H1 (cell line): ENCODE data around the gene SLC30A7. TPM values are rescaled to one million over a fixed set of nuclear protein-coding genes. Genes with fewer than 3 reads are reported as not detected.

Source experiments
- CTCF ChIA-PET: fragments of 300-600 bp; sonication (Branson Sonifier 250); formaldehyde crosslinking; loops from one replicate; lab custom pipeline; 2021; ENCODE audit not compliant: partially characterized antibody; lab: Charles Lee
- POLR2A ChIA-PET: fragments of 300-600 bp; sonication (Branson Sonifier 250); formaldehyde crosslinking; loops from one replicate; lab custom pipeline; 2021; ENCODE audit warnings: inconsistent platforms; ENCODE audit not compliant: partially characterized antibody; lab: Charles Lee
- DNase-seq, 2 experiments: peaks; one replicate each; pipeline versions ENCODE4 v3.0.0 to v3.0.0-alpha.2; 2010 to 2022; ENCODE audit warnings: low spot score in 2 of 2, low read depth in 1 of 2, mixed read lengths in 1 of 2
- FAIRE-seq: peaks from 2 replicates; lab custom pipeline; 2011; peaks lifted over from hg19 to GRCh38; lab: Jason Lieb, UNC
- H2AFZ ChIP-seq: 2 replicates; pipeline ENCODE4 v1.8.1; 2012; ENCODE audit warnings: low read length, inconsistent platforms
- H2AK5ac ChIP-seq: 2 replicates; pipeline ENCODE4 v1.6.1; 2013; ENCODE audit warnings: low read depth, low read length
- H2BK120ac ChIP-seq: replicated peaks from 2 replicates; pipeline ENCODE3; 2013; ENCODE audit warnings: low read depth, low read length, inconsistent platforms
- H2BK12ac ChIP-seq: 2 replicates; pipeline ENCODE4 v1.6.1; 2013; ENCODE audit warnings: low read depth, low read length
- H2BK15ac ChIP-seq: 2 replicates; pipeline ENCODE4 v1.6.1; 2013; ENCODE audit warnings: low read length
- H2BK20ac ChIP-seq: 2 replicates; pipeline ENCODE4 v1.6.1; 2013; ENCODE audit warnings: low read length
- H2BK5ac ChIP-seq: 2 replicates; pipeline ENCODE4 v1.6.1; 2013; ENCODE audit warnings: low read depth, low read length
- H3K14ac ChIP-seq: 2 replicates; pipeline ENCODE4 v1.6.1; 2013; ENCODE audit warnings: inconsistent platforms; ENCODE audit not compliant: insufficient read length
- H3K18ac ChIP-seq: 2 replicates; pipeline ENCODE4 v1.6.1; 2013; ENCODE audit warnings: low read length; ENCODE audit errors: extremely low read depth
- H3K23ac ChIP-seq: 2 replicates; pipeline ENCODE4 v1.6.1; 2013; ENCODE audit warnings: inconsistent platforms; ENCODE audit not compliant: insufficient read length
- H3K23me2 ChIP-seq: 2 replicates; pipeline ENCODE4 v1.6.1; 2013; ENCODE audit warnings: low read depth, low read length
- H3K27ac ChIP-seq: 2 replicates; pipeline ENCODE4 v1.6.1; 2011; ENCODE audit warnings: low read depth, low read length, inconsistent platforms
- H3K27me3 ChIP-seq, 4 experiments: replicated peaks in 1 of 4; 1 replicate in 1 of 4; 2 replicates in 3 of 4; pipeline versions ENCODE4 v1.6.1 to v1.8.1; 2011 to 2013; ENCODE audit warnings: low read length in 3 of 4, mild to moderate bottlenecking in 3 of 4, inconsistent platforms in 2 of 4, mixed read lengths in 2 of 4, moderate library complexity in 1 of 4; ENCODE audit not compliant: control insufficient read depth in 3 of 4, insufficient read depth in 3 of 4; ENCODE audit errors: extremely low read depth in 1 of 4
- H3K36me3 ChIP-seq, 4 experiments: 2 replicates each; pipeline versions ENCODE4 v1.6.1 to v1.8.1; 2011 to 2013; ENCODE audit warnings: mild to moderate bottlenecking in 4 of 4, low read length in 3 of 4, moderate library complexity in 2 of 4, control low read depth in 1 of 4, inconsistent platforms in 1 of 4; ENCODE audit not compliant: insufficient read depth in 4 of 4, control insufficient read depth in 2 of 4
- H3K4ac ChIP-seq: replicated peaks from 2 replicates; pipeline ENCODE3; 2013; ENCODE audit warnings: low read length, low read depth, mixed read lengths, inconsistent platforms; ENCODE audit not compliant: insufficient read length
- H3K4me1 ChIP-seq, 4 experiments: replicated peaks in 1 of 4; 1 replicate in 1 of 4; 2 replicates in 3 of 4; pipeline versions ENCODE4 v1.6.1 to v1.8.1; 2011 to 2013; ENCODE audit warnings: low read length in 3 of 4, inconsistent platforms in 2 of 4, mixed read lengths in 1 of 4; ENCODE audit not compliant: insufficient read depth in 4 of 4, control insufficient read depth in 3 of 4
- H3K4me2 ChIP-seq, 2 experiments: 2 replicates each; pipeline versions ENCODE4 v1.6.1 to v1.8.1; 2011 to 2013; ENCODE audit warnings: low read depth in 2 of 2, low read length in 2 of 2, control low read depth in 1 of 2, inconsistent platforms in 1 of 2, mild to moderate bottlenecking in 1 of 2; ENCODE audit not compliant: insufficient read depth in 1 of 2
- H3K4me3 ChIP-seq, 4 experiments: fragments of 200-600, 300-600 bp in 1 of 4; sonication (generic), shearing (Covaris generic), sonication (Bioruptor Twin) in 1 of 4; 2 replicates each; pipeline versions ENCODE4 v1.5.1 to v1.8.1; 2011 to 2016; ENCODE audit warnings: low read length in 4 of 4, low read depth in 3 of 4, control low read depth in 2 of 4, inconsistent platforms in 2 of 4, mild to moderate bottlenecking in 2 of 4, mixed read lengths in 1 of 4, moderate library complexity in 1 of 4; ENCODE audit not compliant: insufficient read depth in 2 of 4; ENCODE audit errors: extremely low read depth in 1 of 4
- H3K56ac ChIP-seq: replicated peaks from 2 replicates; pipeline ENCODE3; 2013; ENCODE audit warnings: low read depth, mild to moderate bottlenecking, mixed read lengths, low read length, inconsistent platforms; ENCODE audit not compliant: insufficient read length
- H3K79me1 ChIP-seq: 2 replicates; pipeline ENCODE4 v1.6.1; 2013; ENCODE audit warnings: low read depth, low read length, control low read depth
- H3K79me2 ChIP-seq, 2 experiments: 2 replicates each; pipeline versions ENCODE4 v1.6.1 to v1.8.1; 2012 to 2013; ENCODE audit warnings: low read length in 2 of 2, mild to moderate bottlenecking in 2 of 2, inconsistent platforms in 1 of 2; ENCODE audit not compliant: insufficient read depth in 2 of 2, control insufficient read depth in 1 of 2
- H3K9ac ChIP-seq, 4 experiments: replicated peaks in 1 of 4; 1 replicate in 1 of 4; 2 replicates in 3 of 4; pipeline versions ENCODE4 v1.6.1 to v1.8.1; 2011 to 2013; ENCODE audit warnings: low read depth in 3 of 4, low read length in 3 of 4, control low read depth in 2 of 4, mild to moderate bottlenecking in 2 of 4, moderate library complexity in 2 of 4, inconsistent platforms in 1 of 4; ENCODE audit errors: extremely low read depth in 1 of 4
- H3K9me3 ChIP-seq, 2 experiments: 2 replicates each; pipeline versions ENCODE4 v1.6.1 to v1.8.1; 2012 to 2013; ENCODE audit warnings: mild to moderate bottlenecking in 2 of 2, moderate library complexity in 2 of 2, control low read depth in 1 of 2, inconsistent platforms in 1 of 2, low read depth in 1 of 2, low read length in 1 of 2, mixed read lengths in 1 of 2; ENCODE audit not compliant: insufficient read depth in 2 of 2
- H4K20me1 ChIP-seq, 2 experiments: replicated peaks in 1 of 2; 2 replicates each; pipeline versions ENCODE3 to v1.8.1; 2011 to 2013; ENCODE audit warnings: inconsistent platforms in 2 of 2, low read length in 2 of 2, mild to moderate bottlenecking in 1 of 2; ENCODE audit not compliant: insufficient read depth in 2 of 2, control insufficient read depth in 1 of 2
- H4K5ac ChIP-seq: 2 replicates; pipeline ENCODE4 v1.6.1; 2013; ENCODE audit warnings: low read length, low read depth, mixed read lengths, inconsistent platforms; ENCODE audit not compliant: insufficient read length
- H4K8ac ChIP-seq: 2 replicates; pipeline ENCODE4 v1.8.0; 2013; ENCODE audit warnings: mild to moderate bottlenecking, moderate library complexity, low read length, inconsistent platforms; ENCODE audit not compliant: insufficient read depth; ENCODE audit errors: extremely low read depth
- H4K91ac ChIP-seq: replicated peaks from 2 replicates; pipeline ENCODE3; 2013; ENCODE audit warnings: low read length, mixed read lengths, inconsistent platforms; ENCODE audit not compliant: insufficient read length
- ASH2L ChIP-seq: fragments of 200-600, 300-600 bp; sonication (generic); IDR thresholded peaks from one replicate; pipeline ENCODE4 v1.7.1; 2017; ENCODE audit warnings: low read length
- BRCA1 ChIP-seq: IDR thresholded peaks from 2 replicates; pipeline ENCODE4 v1.6.1; 2012; ENCODE audit warnings: low read depth, low read length, improper control_type of control experiment
- CBX8 ChIP-seq: fragments of 300-800, 300-1000 bp; sonication (generic); IDR thresholded peaks from 2 replicates; pipeline ENCODE4 v1.7.1; 2016; ENCODE audit warnings: low read depth, low read length, borderline replicate concordance
- CHD2 ChIP-seq: IDR thresholded peaks from 2 replicates; pipeline ENCODE4 v1.6.1; 2012; ENCODE audit warnings: low read length, improper control_type of control experiment
- POLR2AphosphoS5 ChIP-seq: IDR thresholded peaks from 2 replicates; pipeline ENCODE4 v1.6.1; 2011; ENCODE audit warnings: low read depth, low read length
- RBBP5 ChIP-seq: IDR thresholded peaks from 2 replicates; pipeline ENCODE4 v1.7.1; 2012; ENCODE audit warnings: low read depth, mild to moderate bottlenecking, inconsistent platforms, low read length, moderate library complexity, borderline replicate concordance
- SAP30 ChIP-seq: fragments of 300-600 bp; sonication (generic); IDR thresholded peaks from 2 replicates; pipeline ENCODE4 v1.7.1; 2012; ENCODE audit warnings: low read length, moderate library complexity, mild to moderate bottlenecking, inconsistent platforms; ENCODE audit not compliant: insufficient read depth, insufficient replicate concordance
- SIN3A ChIP-seq, 2 experiments: IDR thresholded peaks in 1 of 2; conservative IDR thresholded peaks in 1 of 2; 2 replicates each; pipeline ENCODE4 v1.6.1; 2011 to 2012; ENCODE audit warnings: low read length in 2 of 2, improper control_type of control experiment in 1 of 2, low read depth in 1 of 2, mild to moderate bottlenecking in 1 of 2
- TAF1 ChIP-seq: IDR thresholded peaks from 2 replicates; pipeline ENCODE4 v1.6.1; 2011; ENCODE audit warnings: mild to moderate bottlenecking, low read depth, low read length
- TBP ChIP-seq: IDR thresholded peaks from 2 replicates; pipeline ENCODE4 v1.6.1; 2011; ENCODE audit warnings: low read depth, low read length, improper control_type of control experiment
- YY1 ChIP-seq: IDR thresholded peaks from 2 replicates; pipeline ENCODE4 v1.6.1; 2011; ENCODE audit warnings: low read depth, mild to moderate bottlenecking, low read length
- WGBS, 2 experiments: shearing (Covaris generic) in 1 of 2; methylation state at CpG; one replicate each; pipeline versions ENCODE4 v1.1.6 to v1.1.7; 2013 to 2015; ENCODE audit warnings: low lambda C conversion rate in 2 of 2, mixed read lengths in 2 of 2, inconsistent platforms in 1 of 2, low coverage in 1 of 2, missing lambda C conversion rate in 1 of 2; ENCODE audit not compliant: insufficient replicate concordance in 2 of 2, insufficient coverage in 1 of 2, insufficient read length in 1 of 2; ENCODE audit errors: extremely low coverage in 1 of 2, missing lambda C conversion rate in 1 of 2; 5-methylcytosine and 5-hydroxymethylcytosine counted together
- polyA plus RNA-seq, 7 experiments: library from polyadenylated mRNA; depleted of rRNA in 3 of 7; stranded (reverse) in 5 of 7; unstranded in 2 of 7; fragments of >200 nt in 5 of 7; fragments of 200-250 nt in 2 of 7; gene quantifications; 1 replicate in 5 of 7; 2 replicates in 1 of 7; 4 replicates in 1 of 7; pipeline versions ENCODE4 v1.2.1 to v1.2.3, GENCODE V29; 2011 to 2013; ENCODE audit warnings: missing spikeins in 2 of 7, mixed read lengths in 2 of 7
- total RNA-seq: library from RNA; stranded (reverse); fragmentation: NEBNext Ultra II Directional; extraction: Animal tissue kit (Norgen Biotek cat#: 25700); gene quantifications from 2 replicates; pipeline ENCODE4 v1.2.1, GENCODE V29; 2021

SLC30A7 gene
- total and polyA plus RNA-seq, 2 of the 8 experiments (the other 6 are each of a cell fraction or from before 2014, with no cell fraction given), result 5.5 to 22.1 TPM

- Histone ChIP-seq H3K23ac (no peak overlapping the region), H3K56ac (no peak overlapping the region), H2BK5ac (0 out of 2 replicates have a peak overlapping the region, but pooled peaks have one; percentile 45), H3K4ac (no peak overlapping the region), H3K18ac (no peak overlapping the region), H3K4me3 (peak overlapping the region; percentile 83 to 97 (median 91)), H2AK5ac (no peak overlapping the region), H3K9ac (peak overlapping the region; percentile 77 to 85 (median 84)), H4K20me1 (peaks cover 0 to 6% of the 10 kb centered on the region in 2 experiments), H4K91ac (no peak overlapping the region), H4K8ac (no peak overlapping the region), H3K27me3 (no peaks in the 10 kb centered on the region), H3K36me3 (peaks cover 0 to 25% (median 13%) of the 10 kb centered on the region in 4 experiments; a peak in 5 of 8 replicates), H3K4me1 (peaks cover 0 to 5% (median 0%) of the 10 kb centered on the region in 4 experiments; a peak in 2 of 7 replicates), H2BK15ac (no peak overlapping the region), H3K79me1 (0 out of 2 replicates have a peak, but pooled peaks cover 2% of the 10 kb centered on the region)
- FAIRE-seq, result no peak
- 8% methylated on average over 8 of the region's 12 CpGs; no CpG with 5 or more reads in 1 of the 2 experiments for WGBS, 2 experiments
- TF ChIP-seq SAP30 (peak; percentile 7), TBP (0 out of 2 replicates have a peak, but pooled peaks have one; percentile 11), BRCA1 (no peak), ASH2L (no peak), TAF1 (0 out of 2 replicates have a peak, but pooled peaks have one; percentile 38), YY1 (no peak), POLR2AphosphoS5 (peak; percentile 69; the same call in 1 of the 2 replicates), SIN3A (conservative IDR thresholded peaks at IDR 0.05 in 1 of 2, IDR thresholded peaks at IDR 0.05 in 1 of 2; ENCODE audit: low read depth in 1 of 2, low read length in 2 of 2) (peak; percentile 25 to 29; a peak in 1 of 4 replicates), CBX8 (no peak), CHD2 (no peak), RBBP5 (peak; percentile 14; the same call in 1 of the 2 replicates)
- TF ChIP-seq, all 59 proteins: peak for 6
- Histone ChIP-seq H2AFZ (peak overlapping the region; percentile 95), H3K4me2 (peak overlapping the region; percentile 94 to 98), H4K5ac (no peak overlapping the region), H3K79me2 (peaks cover 8 to 60% of the 10 kb centered on the region in 2 experiments), H3K14ac (no peak overlapping the region), H2BK120ac (no peak overlapping the region), H2BK20ac (no peak overlapping the region), H3K27ac (peak overlapping the region; percentile 70), H3K9me3 (no peaks in the 10 kb centered on the region), H2BK12ac (no peak overlapping the region), H3K23me2 (peaks cover 9% of the 10 kb centered on the region; the same call in 1 of the 2 replicates)
- DNase-seq, result peak in 1 of 2 experiments; percentile 52
- ChIA-PET POLR2A (interaction anchor here (1.3 to 2.8 kb wide), 5 partner anchors 10 to 54 kb away, joined by 3 to 13 read pairs (median 5); no protein-coding TSS in a partner anchor), CTCF (interaction anchor here (1.6 kb wide), 1 partner anchor 391 kb away, joined by 3 read pairs; no protein-coding TSS in a partner anchor)
Measured at GRCh38 chr1:100896481-100896982, 642 bp downstream of the SLC30A7 start.
